HG03175 (cell line): Measurements from ENCODE around the gene CXCL12.

ENCODE experiments used
- ATAC-seq: cut with Tn5 transposase; IDR thresholded peaks from one replicate; pipeline ENCODE4 v1.9.1; 2021; ENCODE audit warnings: mild to moderate bottlenecking, moderate library complexity; ENCODE audit not compliant: unreplicated experiment

CXCL12 gene

GRCh38 chr10:44386546-44387052 lies 1.7 kb upstream of the CXCL12 start:
- ATAC-seq = no peak

- no peak for ATAC-seq
Observed at GRCh38 chr10:44385696-44386441, 972 bp upstream of the CXCL12 start.

GRCh38 chr10:44384601-44385025 lies 284 bp downstream of the CXCL12 start:
- no peak for ATAC-seq

GRCh38 chr10:44383749-44384600 lies 922 bp downstream of the CXCL12 start:
- no peak for ATAC-seq

- no peak for ATAC-seq
Observed at GRCh38 chr10:44382981-44383748, 1.7 kb downstream of the CXCL12 start.

GRCh38 chr10:44382131-44382858 lies 2.6 kb downstream of the CXCL12 start:
- no peak for ATAC-seq

- no peak for ATAC-seq
Observed at GRCh38 chr10:44380829-44381600, 3.9 kb downstream of the CXCL12 start.

- no peak for ATAC-seq
Observed at GRCh38 chr10:44379907-44380306, 5.0 kb downstream of the CXCL12 start.

GRCh38 chr10:44378626-44379025 lies 6.3 kb downstream of the CXCL12 start:
- ATAC-seq = no peak

- ATAC-seq = no peak
Observed at GRCh38 chr10:44377651-44378310, 7.1 kb downstream of the CXCL12 start.

GRCh38 chr10:44376472-44377099 lies 8.3 kb downstream of the CXCL12 start:
- ATAC-seq = no peak

GRCh38 chr10:44374155-44374554 lies 10.7 kb downstream of the CXCL12 start:
- ATAC-seq = no peak

GRCh38 chr10:44373341-44373995 lies 11.4 kb downstream of the CXCL12 start:
- no peak for ATAC-seq

- ATAC-seq = no peak
Observed at GRCh38 chr10:44372181-44372580, 12.7 kb downstream of the CXCL12 start.

GRCh38 chr10:44370731-44371248 lies 14.1 kb downstream of the CXCL12 start:
- no peak for ATAC-seq

GRCh38 chr10:44369854-44370253 lies 15.0 kb downstream of the CXCL12 start:
- no peak for ATAC-seq

GRCh38 chr10:44369296-44369695 lies 15.6 kb downstream of the CXCL12 start:
- ATAC-seq = no peak

- no peak for ATAC-seq
Observed at GRCh38 chr10:44368637-44369036, 16.3 kb downstream of the CXCL12 start.
